ENCODE data around the gene RNF145.

DNA sequence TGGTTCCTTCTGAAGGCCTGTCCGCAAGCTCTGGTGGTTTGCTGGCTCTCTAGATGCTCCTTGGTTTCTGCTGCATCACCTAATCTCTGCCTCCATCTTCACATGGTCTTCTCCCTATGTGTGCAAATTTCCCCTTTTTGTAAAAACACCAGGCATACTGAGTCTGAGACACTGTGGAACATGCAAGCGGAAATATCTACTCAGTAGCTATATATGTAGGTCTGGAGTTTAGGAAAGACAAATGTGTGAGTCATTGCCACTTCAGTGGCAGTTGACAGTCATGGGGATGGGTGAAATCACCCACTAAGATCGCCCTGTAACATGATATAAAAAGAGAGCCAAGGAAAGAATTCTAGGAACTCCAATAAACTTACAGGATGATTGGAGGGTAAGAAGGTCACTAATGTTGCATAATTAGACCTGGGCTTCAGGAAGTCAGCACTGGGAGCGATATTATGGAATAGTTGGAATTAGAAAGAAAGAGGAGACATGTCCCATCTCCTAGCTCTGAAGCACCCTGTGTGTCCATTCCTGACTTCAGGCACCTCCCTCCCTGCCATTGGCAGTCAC, 31.0 kb upstream of the RNF145 start:
- TF ChIP-seq, protein P1, sequence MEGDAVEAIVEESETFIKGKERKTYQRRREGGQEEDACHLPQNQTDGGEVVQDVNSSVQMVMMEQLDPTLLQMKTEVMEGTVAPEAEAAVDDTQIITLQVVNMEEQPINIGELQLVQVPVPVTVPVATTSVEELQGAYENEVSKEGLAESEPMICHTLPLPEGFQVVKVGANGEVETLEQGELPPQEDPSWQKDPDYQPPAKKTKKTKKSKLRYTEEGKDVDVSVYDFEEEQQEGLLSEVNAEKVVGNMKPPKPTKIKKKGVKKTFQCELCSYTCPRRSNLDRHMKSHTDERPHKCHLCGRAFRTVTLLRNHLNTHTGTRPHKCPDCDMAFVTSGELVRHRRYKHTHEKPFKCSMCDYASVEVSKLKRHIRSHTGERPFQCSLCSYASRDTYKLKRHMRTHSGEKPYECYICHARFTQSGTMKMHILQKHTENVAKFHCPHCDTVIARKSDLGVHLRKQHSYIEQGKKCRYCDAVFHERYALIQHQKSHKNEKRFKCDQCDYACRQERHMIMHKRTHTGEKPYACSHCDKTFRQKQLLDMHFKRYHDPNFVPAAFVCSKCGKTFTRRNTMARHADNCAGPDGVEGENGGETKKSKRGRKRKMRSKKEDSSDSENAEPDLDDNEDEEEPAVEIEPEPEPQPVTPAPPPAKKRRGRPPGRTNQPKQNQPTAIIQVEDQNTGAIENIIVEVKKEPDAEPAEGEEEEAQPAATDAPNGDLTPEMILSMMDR (IDR thresholded peaks at IDR 0.05): no peak
- TF ChIP-seq POLR2A (IDR thresholded peaks at IDR 0.05): no peak
